HG02885 (cell line): ENCODE data around the gene LITAF.

Experiments used
- ATAC-seq: cut with Tn5 transposase; IDR thresholded peaks from one replicate; pipeline ENCODE4 v1.9.1; 2021; ENCODE audit warnings: mild to moderate bottlenecking; ENCODE audit not compliant: unreplicated experiment, poor library complexity

The LITAF gene

GRCh38 chr16:11586856-11587642, at the start of gene LITAF:
TSS of gene LITAF (minus strand) at chr16:11586919. CDS start at chr16:11556730, 30,189 bp downstream.
- ATAC-seq, result peak; percentile 67

- no peak for ATAC-seq
These were observed 49.5 kb upstream of the LITAF start for GRCh38 chr16:11636172-11636721.

GRCh38 chr16:11635679-11636171, 49.0 kb upstream of the LITAF start:
- ATAC-seq, result no peak

- ATAC-seq, result no peak
These were observed 48.5 kb upstream of the LITAF start for GRCh38 chr16:11635113-11635652.

- ATAC-seq, result no peak
These were observed 47.6 kb upstream of the LITAF start for GRCh38 chr16:11634312-11634711.

GRCh38 chr16:11633113-11633512, 46.4 kb upstream of the LITAF start:
- ATAC-seq, result no peak

GRCh38 chr16:11632455-11632939, 45.8 kb upstream of the LITAF start:
- ATAC-seq, result no peak

- no peak for ATAC-seq
These were observed 44.5 kb upstream of the LITAF start for GRCh38 chr16:11631214-11631613.

GRCh38 chr16:11630768-11631056, 44.0 kb upstream of the LITAF start:
- no peak for ATAC-seq

- ATAC-seq, result no peak
These were observed 43.5 kb upstream of the LITAF start for GRCh38 chr16:11630046-11630767.

- no peak for ATAC-seq
These were observed 42.6 kb upstream of the LITAF start for GRCh38 chr16:11629071-11630030.

- ATAC-seq, result no peak
These were observed 41.2 kb upstream of the LITAF start for GRCh38 chr16:11627822-11628457.

- no peak for ATAC-seq
These were observed 40.6 kb upstream of the LITAF start for GRCh38 chr16:11627292-11627663.

- ATAC-seq, result no peak
These were observed 40.1 kb upstream of the LITAF start for GRCh38 chr16:11626657-11627291.

- ATAC-seq, result no peak
These were observed 39.0 kb upstream of the LITAF start for GRCh38 chr16:11625769-11626168.

GRCh38 chr16:11624636-11625607, 38.2 kb upstream of the LITAF start:
- no peak for ATAC-seq

GRCh38 chr16:11624205-11624604, 37.5 kb upstream of the LITAF start:
- ATAC-seq, result no peak
